HCT116 (cell line): ENCODE results near the gene THSD4. TPM values are rescaled to one million over a fixed set of nuclear protein-coding genes. Genes with fewer than 3 reads are reported as not detected.

Experiments
- ATAC-seq: fragments of 200-7000 bp; cut with Tn5 transposase; 2 replicates; pipeline ENCODE4 v1.9.1; 2020; ENCODE audit warnings: mild to moderate bottlenecking, moderate library complexity
- BruUV-seq: library from RNA; stranded (reverse); fragments of 400-500 nt; replicated peaks from 2 replicates; lab custom pipeline; 2021; lab: Mats Ljungman, UMichigan
- CTCF ChIA-PET: fragments of 300-600 bp; sonication (Branson Sonifier 250); formaldehyde crosslinking; loops from one replicate; lab custom pipeline; 2021; ENCODE audit warnings: antibody characterized with exemption; lab: Charles Lee
- POLR2A ChIA-PET: fragments of 300-600, 350-600 bp; sonication (Branson Sonifier 250); formaldehyde crosslinking; loops from one replicate; lab custom pipeline; 2021; ENCODE audit warnings: antibody characterized with exemption; lab: Charles Lee
- RAD21 ChIA-PET, 2 experiments: fragments of 300-600 bp; sonication (Branson Sonifier 250); formaldehyde crosslinking; loops; one replicate each; lab custom pipeline; 2023; ENCODE audit warnings: low total read pairs in 2 of 2; ENCODE audit not compliant: uncharacterized antibody in 2 of 2, unreplicated experiment in 2 of 2, low non-redundant PET in 1 of 2; lab: Charles Lee
- DNase-seq: peaks from one replicate; pipeline ENCODE4 v3.0.0-alpha.2; 2010; ENCODE audit warnings: low read depth, low spot score
- H2AFZ ChIP-seq: fragments of 200-600 bp; shearing (Covaris generic), sonication (generic); 2 replicates; pipeline ENCODE4 v1.6.1; 2017; ENCODE audit warnings: low read depth, mixed run types, mixed read lengths, antibody characterized with exemption, low read length; ENCODE audit not compliant: poor library complexity, severe bottlenecking
- H3K27ac ChIP-seq: 2 replicates; pipeline ENCODE4 v1.5.1; 2012; ENCODE audit warnings: low read depth, low read length
- H3K27me3 ChIP-seq: fragments of 200-600 bp; sonication (generic); 2 replicates; pipeline ENCODE4 v1.6.1; 2016; ENCODE audit warnings: mixed run types, low read length, mixed read lengths; ENCODE audit not compliant: insufficient read depth
- H3K36me3 ChIP-seq, 2 experiments: fragments of 200-500 bp in 1 of 2; fragments of 200-600 bp in 1 of 2; sonication (Bioruptor generic) in 1 of 2; sonication (generic) in 1 of 2; 2 replicates each; pipeline versions ENCODE4 v1.5.1 to v1.6.1; 2014 to 2016; ENCODE audit warnings: low read length in 2 of 2, inconsistent platforms in 1 of 2, mixed read lengths in 1 of 2, mixed run types in 1 of 2; ENCODE audit not compliant: insufficient read depth in 2 of 2, control insufficient read depth in 1 of 2
- H3K4me1 ChIP-seq, 2 experiments: fragments of 200-600 bp in 1 of 2; sonication (generic) in 1 of 2; 2 replicates each; pipeline versions ENCODE4 v1.5.1 to v1.6.1; 2012 to 2017; ENCODE audit warnings: low read length in 2 of 2, inconsistent platforms in 1 of 2, mild to moderate bottlenecking in 1 of 2, mixed read lengths in 1 of 2, mixed run types in 1 of 2, moderate library complexity in 1 of 2; ENCODE audit not compliant: insufficient read depth in 2 of 2, control insufficient read depth in 1 of 2
- H3K4me2 ChIP-seq: fragments of 200-600 bp; sonication (generic); 2 replicates; pipeline ENCODE4 v1.6.1; 2017; ENCODE audit warnings: mixed run types, low read length, mixed read lengths
- H3K4me3 ChIP-seq, 2 experiments: fragments of 200-600 bp in 1 of 2; sonication (generic) in 1 of 2; replicated peaks in 1 of 2; 2 replicates each; pipeline ENCODE4 v1.5.1; 2011 to 2016; ENCODE audit warnings: low read length in 2 of 2, control low read depth in 1 of 2, low read depth in 1 of 2, mild to moderate bottlenecking in 1 of 2, mixed read lengths in 1 of 2, mixed run types in 1 of 2
- H3K79me2 ChIP-seq: fragments of 200-600 bp; sonication (generic); 2 replicates; pipeline ENCODE4 v1.6.1; 2017; ENCODE audit warnings: mild to moderate bottlenecking, mixed run types, low read length, moderate library complexity, mixed read lengths; ENCODE audit not compliant: insufficient read depth
- H3K9ac ChIP-seq: fragments of 200-600 bp; sonication (generic); 2 replicates; pipeline ENCODE4 v1.6.1; 2016; ENCODE audit warnings: low read length, mixed read lengths
- H3K9me2 ChIP-seq: fragments of 200-600 bp; sonication (generic), shearing (Covaris generic); 2 replicates; pipeline ENCODE4 v1.6.1; 2017; ENCODE audit warnings: mixed run types, mild to moderate bottlenecking, moderate library complexity; ENCODE audit not compliant: insufficient read depth
- H3K9me3 ChIP-seq, 2 experiments: fragments of 200-500 bp in 1 of 2; fragments of 200-600 bp in 1 of 2; sonication (Bioruptor generic) in 1 of 2; sonication (generic) in 1 of 2; 2 replicates each; pipeline ENCODE4 v1.6.1; 2014 to 2017; ENCODE audit warnings: low read length in 2 of 2, mixed read lengths in 2 of 2, inconsistent platforms in 1 of 2, low read depth in 1 of 2, mild to moderate bottlenecking in 1 of 2, mixed run types in 1 of 2, moderate library complexity in 1 of 2; ENCODE audit not compliant: control insufficient read depth in 1 of 2, insufficient read depth in 1 of 2
- H4K20me1 ChIP-seq: fragments of 200-600 bp; sonication (generic), shearing (Covaris generic); 2 replicates; pipeline ENCODE4 v1.6.1; 2017; ENCODE audit warnings: mixed run types, mild to moderate bottlenecking, moderate library complexity; ENCODE audit not compliant: insufficient read depth
- POLR2A ChIP-seq: IDR thresholded peaks from 2 replicates; pipeline ENCODE4 v1.7.0; 2011; ENCODE audit warnings: borderline replicate concordance; ENCODE audit not compliant: insufficient read depth, insufficient read length; ENCODE audit errors: extremely low read depth
- ZNF274 ChIP-seq: fragments of 200-500 bp; sonication (Bioruptor generic); IDR thresholded peaks from 2 replicates; pipeline ENCODE4 v1.6.1; 2014; ENCODE audit warnings: mild to moderate bottlenecking, low read depth, low read length, inconsistent platforms
- intact Hi-C: fragments of 100-400 bp; cut with micrococcal nuclease; formaldehyde crosslinking; loops from 2 replicates; pipeline ENCODE4 v1.10.0; 2022
- total RNA-seq: library from RNA; stranded (reverse); gene quantifications from one replicate; pipeline ENCODE4 v1.2.1, GENCODE V29; 2021; ENCODE audit not compliant: unreplicated experiment

Gene THSD4
- total RNA-seq, 1 experiment from 2014 or later, result 30.5 TPM

- no peak overlapping the region for H3K27ac ChIP-seq
- no peak for DNase-seq
- peaks cover 0 to 3% of the 10 kb centered on the region in 2 experiments; a peak in 1 of 4 replicates for H3K4me1 ChIP-seq
- RAD21 ChIA-PET, result no interaction called here
- no TSS peak for BruUV-seq
- no peak overlapping the region for H2AFZ ChIP-seq
- no peaks in the 10 kb centered on the region for H4K20me1 ChIP-seq
- no peak overlapping the region for H3K4me3 ChIP-seq
- H3K9me3 ChIP-seq, result no peaks in the 10 kb centered on the region
- no peaks in the 10 kb centered on the region for H3K27me3 ChIP-seq
- H3K4me2 ChIP-seq, result no peak overlapping the region
- intact Hi-C loops, result no loop called here
- no peaks in the 10 kb centered on the region for H3K9me2 ChIP-seq
- CTCF ChIA-PET, result no interaction called here
- no peaks in the 10 kb centered on the region for H3K79me2 ChIP-seq
- POLR2A ChIA-PET, result no interaction called here
- H3K36me3 ChIP-seq, result no peaks in the 10 kb centered on the region
- H3K9ac ChIP-seq, result no peak overlapping the region
- TF ChIP-seq POLR2A, result no peak
- TF ChIP-seq, all 23 proteins: peak for 0
- ATAC-seq, result no peak
Observed at GRCh38 chr15:71374607-71375352, 259.5 kb downstream of the THSD4 start.

- DNase-seq (no peak), ATAC-seq (no peak)
- no peak overlapping the region for H3K9ac ChIP-seq
- H3K9me2 ChIP-seq, result 0 out of 2 replicates have a peak, but pooled peaks cover 3% of the 10 kb centered on the region
- no peak overlapping the region for H2AFZ ChIP-seq
- ChIA-PET POLR2A (no interaction called here), CTCF (no interaction called here), RAD21 (no interaction called here)
- no peak overlapping the region for H3K27ac ChIP-seq
- H4K20me1 ChIP-seq, result no peaks in the 10 kb centered on the region
- no peak overlapping the region for H3K4me3 ChIP-seq
- H3K36me3 ChIP-seq, result no peaks in the 10 kb centered on the region
- H3K4me2 ChIP-seq, result no peak overlapping the region
- H3K27me3 ChIP-seq, result no peaks in the 10 kb centered on the region
- intact Hi-C loops, result no loop called here
- H3K9me3 ChIP-seq, result no peaks in the 10 kb centered on the region
- no TSS peak for BruUV-seq
- TF ChIP-seq POLR2A, result no peak
- no peak for TF ChIP-seq ZNF274
- H3K4me1 ChIP-seq, result peaks cover 0 to 3% of the 10 kb centered on the region in 2 experiments; a peak in 1 of 4 replicates
- H3K79me2 ChIP-seq, result no peaks in the 10 kb centered on the region
Observed at GRCh38 chr15:71375934-71376333, 260.7 kb downstream of the THSD4 start.
